NCI-H82 treated with DMSO at 0.1 percent for 48 hours (cell line): ENCODE results near the gene ZRANB3.
"Not testable (repeated sequence)": the region's sequence is repeated elsewhere in the genome, so short reads cannot be mapped to it uniquely, and the experiment has no call there.

Source experiments
- DNase-seq: peaks from one replicate; lab custom pipeline; 2025; ENCODE audit not compliant: unreplicated experiment; lab: John Stamatoyannopoulos, UW

Gene ZRANB3

GRCh38 chr2:135490376-135490775 lies 40.6 kb downstream of the ZRANB3 start:
- DNase-seq, result no peak

GRCh38 chr2:135485441-135485840 lies 45.6 kb downstream of the ZRANB3 start:
- no peak for DNase-seq

- DNase-seq, result no peak
Measured at GRCh38 chr2:135475128-135475527, 55.9 kb downstream of the ZRANB3 start.

DNA sequence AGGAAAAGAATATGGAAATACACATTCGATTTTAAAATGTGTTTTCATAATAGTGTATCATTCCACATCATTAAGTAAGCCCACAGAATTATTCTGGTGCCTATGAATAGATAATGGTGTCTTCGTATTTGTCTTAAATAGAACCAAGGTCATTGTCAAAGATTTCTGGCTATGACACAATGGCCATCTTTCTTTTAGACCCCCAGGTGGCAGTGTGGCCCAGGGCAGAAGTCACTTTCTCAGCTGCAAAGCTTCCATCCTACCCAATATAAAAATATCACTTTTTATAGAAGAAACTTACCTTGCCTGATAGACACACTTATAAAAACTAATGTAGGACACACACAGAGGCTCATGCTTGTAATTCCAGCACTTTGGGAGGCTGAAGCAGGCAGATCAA lies 57.5 kb downstream of the ZRANB3 start:
- no peak for DNase-seq

DNA sequence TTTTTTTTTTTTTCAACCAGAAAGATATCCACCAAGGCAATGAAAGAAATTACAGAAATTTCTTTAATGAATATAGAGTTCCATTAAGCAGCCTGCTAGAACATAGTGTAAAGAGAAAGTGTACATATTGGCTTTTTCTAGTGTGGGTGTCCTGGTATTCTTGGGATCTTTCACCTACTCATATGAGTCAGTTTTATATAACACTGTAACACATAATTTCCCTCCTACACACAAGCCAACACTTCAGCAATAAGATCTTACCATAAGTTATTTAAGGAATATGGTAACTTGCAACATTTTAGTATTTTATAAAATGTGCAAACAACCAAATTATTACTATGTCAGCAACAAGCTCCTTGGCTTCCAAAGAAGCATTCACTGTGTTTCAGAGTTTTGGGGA lies 59.9 kb downstream of the ZRANB3 start:
- no peak for DNase-seq

- no peak for DNase-seq
Measured at GRCh38 chr2:135457279-135457678, 73.7 kb downstream of the ZRANB3 start.

DNA sequence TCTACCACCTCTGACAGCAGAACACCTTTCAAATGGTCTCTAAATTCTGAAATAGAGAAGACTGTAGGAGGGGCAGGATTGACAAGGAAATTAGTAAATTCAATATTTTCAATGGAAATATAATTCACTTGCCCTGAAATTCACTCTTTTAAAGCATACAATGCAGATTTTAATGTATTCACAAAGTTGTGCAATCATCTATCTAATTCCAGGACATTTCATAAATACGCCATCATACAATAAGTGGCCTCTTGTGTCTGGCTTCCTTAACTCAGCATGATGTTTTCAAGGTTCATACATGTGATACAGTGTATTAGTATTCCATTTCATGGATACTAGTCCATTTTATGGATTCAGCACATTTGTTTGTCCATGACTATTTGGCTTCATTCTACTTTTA lies 74.2 kb downstream of the ZRANB3 start:
- no peak for DNase-seq

GRCh38 chr2:135456431-135456830 lies 74.6 kb downstream of the ZRANB3 start:
- no peak for DNase-seq

- DNase-seq, result no peak
Measured at GRCh38 chr2:135454608-135455007, 76.4 kb downstream of the ZRANB3 start.

DNA sequence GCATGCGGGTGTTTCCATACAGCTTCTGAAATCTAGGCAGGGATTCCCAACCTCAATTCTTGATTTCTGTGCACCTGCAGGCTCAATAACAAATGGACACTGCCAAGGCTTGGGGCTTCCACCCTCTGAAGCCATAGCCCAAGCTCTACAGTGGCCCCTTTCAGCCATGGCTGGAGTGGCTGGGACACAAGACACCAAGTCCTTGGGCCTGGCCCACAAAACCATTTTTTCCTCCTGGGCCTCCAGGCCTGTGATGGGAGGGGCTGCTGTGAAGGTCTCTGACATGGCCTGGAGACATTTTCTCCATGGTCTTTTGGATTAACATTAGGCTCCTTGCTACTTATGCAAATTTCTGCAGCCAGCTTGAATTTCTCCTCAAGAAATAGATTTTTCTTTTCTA lies 78.0 kb downstream of the ZRANB3 start:
- not testable (repeated sequence) for DNase-seq

DNA sequence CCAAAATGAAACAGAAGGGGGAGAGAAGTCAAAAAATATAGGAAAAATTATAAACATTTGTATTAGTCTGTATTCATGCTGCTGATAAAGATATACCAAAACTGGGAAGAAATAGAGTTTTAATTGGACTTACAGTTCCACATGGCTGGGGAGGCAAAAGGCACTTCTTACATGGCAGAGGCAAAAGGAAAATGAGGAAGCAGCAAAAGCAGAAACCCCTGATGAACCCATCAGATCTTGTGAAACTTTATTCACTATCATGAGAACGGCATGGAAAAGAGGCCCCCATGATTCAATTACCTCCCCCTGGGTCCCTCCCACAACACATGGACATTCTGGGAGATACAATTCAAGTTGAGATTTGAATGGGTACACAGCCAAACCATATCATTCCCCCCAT lies 79.1 kb downstream of the ZRANB3 start:
- no peak for DNase-seq

- DNase-seq, result not testable (repeated sequence)
Measured at GRCh38 chr2:135443013-135443412, 88.0 kb downstream of the ZRANB3 start.

- not testable (repeated sequence) for DNase-seq
Measured at GRCh38 chr2:135435155-135435554, 95.9 kb downstream of the ZRANB3 start.

GRCh38 chr2:135424849-135425248 lies 106.2 kb downstream of the ZRANB3 start:
- DNase-seq, result no peak

GRCh38 chr2:135422898-135423297 lies 108.1 kb downstream of the ZRANB3 start:
- DNase-seq, result no peak

- no peak for DNase-seq
Measured at GRCh38 chr2:135411646-135412045, 119.4 kb downstream of the ZRANB3 start.

GRCh38 chr2:135409436-135409835 lies 121.6 kb downstream of the ZRANB3 start:
- DNase-seq, result no peak

GRCh38 chr2:135396259-135396658 lies 134.8 kb downstream of the ZRANB3 start:
- not testable (repeated sequence) for DNase-seq

- DNase-seq, result no peak
Measured at GRCh38 chr2:135386993-135387392, 144.0 kb downstream of the ZRANB3 start.

DNA sequence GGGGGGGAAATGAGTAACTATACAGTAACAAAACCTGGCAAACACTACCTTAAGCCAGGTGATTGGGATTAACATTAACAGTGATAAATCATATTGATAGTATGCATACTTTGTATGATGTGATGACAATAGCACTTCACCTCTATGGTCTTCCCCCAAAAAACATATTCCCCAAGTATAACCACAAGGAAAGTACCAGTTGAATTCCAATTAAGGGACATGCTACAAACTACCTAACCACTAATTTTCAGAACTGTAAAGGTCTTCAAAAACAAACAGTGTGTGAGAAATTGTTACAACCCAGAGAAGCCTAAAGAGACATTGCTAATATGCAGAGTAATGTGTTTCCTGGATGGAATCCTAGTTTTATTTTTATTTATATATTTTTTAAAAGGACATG lies 152.4 kb downstream of the ZRANB3 start:
- DNase-seq, result no peak

DNA sequence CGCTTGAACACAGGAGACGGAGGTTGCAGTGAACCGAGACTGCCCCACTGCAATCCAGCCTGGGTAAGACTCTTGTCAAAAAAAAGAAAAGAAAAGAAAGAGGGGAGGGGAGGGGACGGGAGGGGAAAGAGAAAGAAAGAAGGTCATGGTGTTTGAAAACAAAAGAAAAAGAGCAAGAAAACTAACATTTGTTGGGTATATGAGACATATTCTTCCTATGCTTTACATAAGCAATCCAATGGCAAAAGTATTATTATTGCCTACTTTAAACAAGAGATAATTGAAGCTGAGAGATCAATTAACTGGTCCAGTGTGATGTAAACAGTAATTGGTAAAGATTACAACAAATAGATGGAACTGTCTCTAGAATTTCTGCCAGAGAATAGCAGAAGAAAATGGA lies 157.3 kb downstream of the ZRANB3 start:
- no peak for DNase-seq

GRCh38 chr2:135349941-135350340 lies 181.1 kb downstream of the ZRANB3 start:
- no peak for DNase-seq

GRCh38 chr2:135348096-135348704 lies 182.8 kb downstream of the ZRANB3 start:
- not testable (repeated sequence) for DNase-seq
